Neural cell (in vitro differentiated cells): ENCODE data around the gene YWHAB. TPM values are rescaled to one million over a fixed set of nuclear protein-coding genes. Genes with fewer than 3 reads are reported as not detected.

Source experiments
- H2AFZ ChIP-seq: fragments of 200-600, 300-800 bp; sonication (generic), shearing (Covaris generic); 2 replicates; pipeline ENCODE4 v1.6.0; 2014; ENCODE audit warnings: low read depth, mild to moderate bottlenecking, antibody characterized with exemption, low read length, moderate library complexity
- H3F3A ChIP-seq: fragments of 200-600 bp; shearing (Covaris generic); 2 replicates; pipeline ENCODE4 v1.6.1; 2016; ENCODE audit warnings: mild to moderate bottlenecking, moderate library complexity, mixed read lengths, antibody characterized with exemption, low read length; ENCODE audit not compliant: insufficient read depth, poor library complexity, severe bottlenecking
- H3K27ac ChIP-seq: fragments of 200-600, 300-800 bp; sonication (generic), shearing (Covaris generic); 2 replicates; pipeline ENCODE4 v1.5.1; 2014; ENCODE audit warnings: mild to moderate bottlenecking, low read length, moderate library complexity
- H3K27me3 ChIP-seq: fragments of 300-800, 200-600 bp; sonication (generic), shearing (Covaris generic); 2 replicates; pipeline ENCODE4 v1.6.0; 2014; ENCODE audit warnings: mild to moderate bottlenecking, low read depth, low read length, moderate library complexity; ENCODE audit not compliant: insufficient read depth
- H3K36me3 ChIP-seq: fragments of 300-800, 200-600 bp; sonication (generic), shearing (Covaris generic); 2 replicates; pipeline ENCODE4 v1.5.1; 2014; ENCODE audit warnings: mild to moderate bottlenecking, antibody characterized with exemption, low read length, moderate library complexity; ENCODE audit not compliant: insufficient read depth
- H3K4me2 ChIP-seq: fragments of 300-800, 200-600 bp; sonication (generic), shearing (Covaris generic); 2 replicates; pipeline ENCODE4 v1.6.0; 2014; ENCODE audit warnings: mild to moderate bottlenecking, low read length
- H3K4me3 ChIP-seq: fragments of 300-800, 200-600 bp; sonication (generic), shearing (Covaris generic); 2 replicates; pipeline ENCODE4 v1.5.1; 2014; ENCODE audit warnings: mild to moderate bottlenecking, low read length, moderate library complexity
- H3K79me2 ChIP-seq: fragments of 200-600 bp; shearing (Covaris generic); replicated peaks from 2 replicates; pipeline ENCODE4 v1.6.0; 2014; ENCODE audit warnings: mild to moderate bottlenecking, low read length, moderate library complexity; ENCODE audit not compliant: insufficient read depth
- H3K9ac ChIP-seq: fragments of 300-800, 200-600 bp; sonication (generic), shearing (Covaris generic); 2 replicates; pipeline ENCODE4 v1.6.1; 2016; ENCODE audit warnings: mild to moderate bottlenecking, low read length, mixed read lengths
- H3K9me2 ChIP-seq: fragments of 200-600 bp; shearing (Covaris generic); 2 replicates; pipeline ENCODE4 v1.6.1; 2016; ENCODE audit warnings: mild to moderate bottlenecking, low read length, mixed read lengths; ENCODE audit not compliant: insufficient read depth
- H3K9me3 ChIP-seq: fragments of 200-600, 300-800 bp; sonication (generic), shearing (Covaris generic); 2 replicates; pipeline ENCODE4 v1.6.1; 2016; ENCODE audit warnings: mild to moderate bottlenecking, mixed run types, low read length, moderate library complexity, mixed read lengths
- H4K20me1 ChIP-seq: fragments of 200-600 bp; shearing (Covaris generic); 2 replicates; pipeline ENCODE4 v1.6.1; 2016; ENCODE audit warnings: mild to moderate bottlenecking, mixed run types; ENCODE audit not compliant: insufficient read depth
- CTCF ChIP-seq: fragments of 450-650 bp; IDR thresholded peaks from 2 replicates; pipeline ENCODE4 v1.5.1; 2014; ENCODE audit warnings: antibody characterized with exemption, mild to moderate bottlenecking, moderate library complexity; ENCODE audit not compliant: poor library complexity, severe bottlenecking
- EP300 ChIP-seq: fragments of 450-650 bp; conservative IDR thresholded peaks from 2 replicates; pipeline ENCODE4 v1.6.1; 2014; ENCODE audit warnings: antibody characterized with exemption, mild to moderate bottlenecking, moderate library complexity; ENCODE audit not compliant: poor library complexity, severe bottlenecking
- EZH2 ChIP-seq: fragments of 200-600, 300-800 bp; shearing (Covaris generic), sonication (generic); IDR thresholded peaks from 2 replicates; pipeline ENCODE4 v1.6.1; 2014; ENCODE audit warnings: antibody characterized with exemption, low read length, borderline replicate concordance, mild to moderate bottlenecking; ENCODE audit not compliant: insufficient read depth, poor library complexity, severe bottlenecking
- MXI1 ChIP-seq: fragments of 450-650 bp; conservative IDR thresholded peaks from 2 replicates; pipeline ENCODE4 v1.6.1; 2014; ENCODE audit warnings: antibody characterized with exemption, mild to moderate bottlenecking; ENCODE audit not compliant: poor library complexity, severe bottlenecking
- POLR2AphosphoS5 ChIP-seq: IDR thresholded peaks from 2 replicates; pipeline ENCODE4 v1.6.1; 2012
- RAD21 ChIP-seq: fragments of 450-650 bp; conservative IDR thresholded peaks from 2 replicates; pipeline ENCODE4 v1.6.1; 2014; ENCODE audit warnings: antibody characterized with exemption, mild to moderate bottlenecking, moderate library complexity
- SMC3 ChIP-seq: fragments of 450-650 bp; conservative IDR thresholded peaks from 2 replicates; pipeline ENCODE4 v1.6.1; 2014; ENCODE audit warnings: antibody characterized with exemption, mild to moderate bottlenecking, moderate library complexity; ENCODE audit not compliant: poor library complexity
- TAF1 ChIP-seq: IDR thresholded peaks from 2 replicates; pipeline ENCODE4 v1.6.1; 2012; ENCODE audit warnings: low read depth
- polyA plus RNA-seq: library from polyadenylated mRNA; depleted of rRNA; stranded (reverse); fragments of >200 nt; gene quantifications from 2 replicates; pipeline ENCODE4 v1.2.3, GENCODE V29; 2014
- TF ChIP-seq, protein P1 (sequence below): IDR thresholded peaks from 2 replicates; pipeline ENCODE4 v1.6.1; 2012; ENCODE audit warnings: borderline replicate concordance

YWHAB gene
- polyA plus RNA-seq, 1 donor from 2014 or later = 279 TPM

- H4K20me1 ChIP-seq = peaks cover 11% of the 10 kb centered on the region
- H3K27me3 ChIP-seq = no peaks in the 10 kb centered on the region
- peak overlapping the region; percentile 35 for H2AFZ ChIP-seq
- H3K27ac ChIP-seq = peak overlapping the region; percentile 88
- TF ChIP-seq MXI1 (no peak), POLR2AphosphoS5 (no peak), TAF1 (no peak), CTCF (no peak), RAD21 (no peak), EZH2 (no peak), SMC3 (no peak), EP300 (no peak)
- TF ChIP-seq, protein P1, sequence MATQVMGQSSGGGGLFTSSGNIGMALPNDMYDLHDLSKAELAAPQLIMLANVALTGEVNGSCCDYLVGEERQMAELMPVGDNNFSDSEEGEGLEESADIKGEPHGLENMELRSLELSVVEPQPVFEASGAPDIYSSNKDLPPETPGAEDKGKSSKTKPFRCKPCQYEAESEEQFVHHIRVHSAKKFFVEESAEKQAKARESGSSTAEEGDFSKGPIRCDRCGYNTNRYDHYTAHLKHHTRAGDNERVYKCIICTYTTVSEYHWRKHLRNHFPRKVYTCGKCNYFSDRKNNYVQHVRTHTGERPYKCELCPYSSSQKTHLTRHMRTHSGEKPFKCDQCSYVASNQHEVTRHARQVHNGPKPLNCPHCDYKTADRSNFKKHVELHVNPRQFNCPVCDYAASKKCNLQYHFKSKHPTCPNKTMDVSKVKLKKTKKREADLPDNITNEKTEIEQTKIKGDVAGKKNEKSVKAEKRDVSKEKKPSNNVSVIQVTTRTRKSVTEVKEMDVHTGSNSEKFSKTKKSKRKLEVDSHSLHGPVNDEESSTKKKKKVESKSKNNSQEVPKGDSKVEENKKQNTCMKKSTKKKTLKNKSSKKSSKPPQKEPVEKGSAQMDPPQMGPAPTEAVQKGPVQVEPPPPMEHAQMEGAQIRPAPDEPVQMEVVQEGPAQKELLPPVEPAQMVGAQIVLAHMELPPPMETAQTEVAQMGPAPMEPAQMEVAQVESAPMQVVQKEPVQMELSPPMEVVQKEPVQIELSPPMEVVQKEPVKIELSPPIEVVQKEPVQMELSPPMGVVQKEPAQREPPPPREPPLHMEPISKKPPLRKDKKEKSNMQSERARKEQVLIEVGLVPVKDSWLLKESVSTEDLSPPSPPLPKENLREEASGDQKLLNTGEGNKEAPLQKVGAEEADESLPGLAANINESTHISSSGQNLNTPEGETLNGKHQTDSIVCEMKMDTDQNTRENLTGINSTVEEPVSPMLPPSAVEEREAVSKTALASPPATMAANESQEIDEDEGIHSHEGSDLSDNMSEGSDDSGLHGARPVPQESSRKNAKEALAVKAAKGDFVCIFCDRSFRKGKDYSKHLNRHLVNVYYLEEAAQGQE = no peak
- H3K9me3 ChIP-seq = no peaks in the 10 kb centered on the region
- H3K4me2 ChIP-seq = peak overlapping the region; percentile 63
- peak overlapping the region; percentile 89 for H3K4me3 ChIP-seq
- peaks cover 3% of the 10 kb centered on the region for H3K36me3 ChIP-seq
- peak overlapping the region; percentile 92 for H3K9ac ChIP-seq
- no peaks in the 10 kb centered on the region for H3K9me2 ChIP-seq
- peaks cover 54% of the 10 kb centered on the region for H3K79me2 ChIP-seq
- H3F3A ChIP-seq = peaks cover 5% of the 10 kb centered on the region
These were observed 754 bp downstream of the YWHAB start for GRCh38 chr20:44886266-44886651.

DNA sequence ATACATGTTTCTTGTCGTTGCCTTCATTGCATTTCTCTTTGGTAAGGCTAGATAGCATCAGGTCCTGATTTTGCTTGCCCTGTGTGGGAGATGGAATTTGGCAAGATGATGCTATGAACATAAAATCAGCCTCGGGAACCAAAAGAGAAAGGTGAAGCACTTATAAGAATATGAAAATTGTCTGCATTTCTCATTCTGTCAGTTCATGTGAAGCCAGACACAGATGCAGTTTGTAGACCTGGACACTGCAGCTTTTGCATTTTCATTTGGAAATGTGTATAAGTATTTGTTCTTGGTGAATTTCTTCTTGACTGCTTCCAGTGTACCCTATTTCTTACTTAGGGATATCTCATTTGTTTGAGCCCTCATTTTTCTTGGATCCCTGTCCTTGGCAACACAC, 1.3 kb downstream of the YWHAB start:
- H3K27ac ChIP-seq = peak overlapping the region; percentile 88
- peaks cover 5% of the 10 kb centered on the region for H3F3A ChIP-seq
- TF ChIP-seq TAF1 (peak; percentile 70), POLR2AphosphoS5 (no peak)
- H3K9me3 ChIP-seq = no peaks in the 10 kb centered on the region
- peak overlapping the region; percentile 89 for H3K4me3 ChIP-seq
- H3K27me3 ChIP-seq = no peaks in the 10 kb centered on the region
- no peak overlapping the region for H2AFZ ChIP-seq
- H3K9ac ChIP-seq = peak overlapping the region; percentile 92
- no peaks in the 10 kb centered on the region for H3K9me2 ChIP-seq
- peaks cover 59% of the 10 kb centered on the region for H3K79me2 ChIP-seq
- peaks cover 3% of the 10 kb centered on the region for H3K36me3 ChIP-seq
- H3K4me2 ChIP-seq = peak overlapping the region; percentile 63
- H4K20me1 ChIP-seq = peaks cover 11% of the 10 kb centered on the region

DNA sequence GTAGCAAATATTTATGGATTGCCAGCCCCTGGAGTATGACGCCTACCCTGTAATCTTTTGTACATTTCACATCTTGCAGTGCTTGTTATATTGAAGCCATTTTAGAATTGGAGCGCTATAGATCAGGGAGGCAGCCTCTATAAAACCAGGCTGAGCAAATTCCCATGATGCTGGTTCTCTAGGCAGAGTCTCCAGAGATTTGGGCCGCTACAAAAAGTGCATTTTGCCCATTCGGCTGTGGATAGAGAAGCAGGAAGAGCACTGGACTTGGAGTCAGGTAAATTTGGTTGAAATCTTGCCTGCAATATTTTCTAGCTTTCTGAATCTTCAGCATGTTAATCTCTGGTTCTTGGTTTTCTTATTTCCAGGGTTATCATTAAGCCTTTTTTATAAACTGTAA, 2.0 kb downstream of the YWHAB start:
- Histone ChIP-seq H3K79me2 (peaks cover 65% of the 10 kb centered on the region), H3K4me3 (peak overlapping the region; percentile 89), H3F3A (peaks cover 5% of the 10 kb centered on the region), H2AFZ (no peak overlapping the region), H3K27ac (peak overlapping the region; percentile 88), H3K9me3 (no peaks in the 10 kb centered on the region), H3K9me2 (no peaks in the 10 kb centered on the region), H3K9ac (peak overlapping the region; percentile 92), H3K27me3 (no peaks in the 10 kb centered on the region), H4K20me1 (peaks cover 11% of the 10 kb centered on the region), H3K4me2 (peak overlapping the region; percentile 63), H3K36me3 (peaks cover 3% of the 10 kb centered on the region)
- TF ChIP-seq RAD21 (no peak), POLR2AphosphoS5 (peak; percentile 17), EZH2 (no peak), CTCF (no peak), EP300 (no peak), TAF1 (no peak), SMC3 (no peak), MXI1 (no peak)
- TF ChIP-seq, protein P1 = peak; percentile 21
